Astrocyte (in vitro differentiated cells and primary cell): ENCODE results near the gene TRAPPC3L.

ENCODE experiments used
- EZH2 ChIP-seq: IDR thresholded peaks from 2 replicates; pipeline ENCODE4 v1.6.1; 2012; ENCODE audit warnings: mild to moderate bottlenecking, low read length, inconsistent platforms; ENCODE audit not compliant: insufficient read depth
- TF ChIP-seq, protein P1 (sequence below): IDR thresholded peaks from 2 replicates; pipeline ENCODE4 v1.5.1; 2011; ENCODE audit warnings: low read depth, mild to moderate bottlenecking, inconsistent platforms, low read length, moderate library complexity; ENCODE audit not compliant: insufficient read depth

DNA sequence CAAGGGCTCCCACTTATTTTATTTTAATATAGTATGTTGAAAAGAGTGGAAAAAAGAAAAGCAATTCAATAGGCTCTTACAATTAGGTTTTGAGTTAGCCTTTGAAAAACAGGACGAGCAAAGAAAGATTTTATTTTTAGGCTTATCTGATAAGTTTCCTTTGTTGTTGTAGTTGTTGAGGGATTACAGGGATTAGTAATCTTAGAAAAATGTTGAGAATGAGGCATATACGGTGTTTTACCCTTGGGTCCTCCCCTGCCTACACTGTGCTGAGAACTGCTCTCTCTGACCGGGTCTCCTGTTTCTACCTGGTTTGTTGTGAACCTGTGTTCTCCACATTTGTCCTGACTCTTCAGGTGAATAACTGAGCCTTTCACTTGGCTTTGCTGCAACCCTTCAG lies 16.7 kb downstream of the TRAPPC3L start:
- TF ChIP-seq, protein P1, sequence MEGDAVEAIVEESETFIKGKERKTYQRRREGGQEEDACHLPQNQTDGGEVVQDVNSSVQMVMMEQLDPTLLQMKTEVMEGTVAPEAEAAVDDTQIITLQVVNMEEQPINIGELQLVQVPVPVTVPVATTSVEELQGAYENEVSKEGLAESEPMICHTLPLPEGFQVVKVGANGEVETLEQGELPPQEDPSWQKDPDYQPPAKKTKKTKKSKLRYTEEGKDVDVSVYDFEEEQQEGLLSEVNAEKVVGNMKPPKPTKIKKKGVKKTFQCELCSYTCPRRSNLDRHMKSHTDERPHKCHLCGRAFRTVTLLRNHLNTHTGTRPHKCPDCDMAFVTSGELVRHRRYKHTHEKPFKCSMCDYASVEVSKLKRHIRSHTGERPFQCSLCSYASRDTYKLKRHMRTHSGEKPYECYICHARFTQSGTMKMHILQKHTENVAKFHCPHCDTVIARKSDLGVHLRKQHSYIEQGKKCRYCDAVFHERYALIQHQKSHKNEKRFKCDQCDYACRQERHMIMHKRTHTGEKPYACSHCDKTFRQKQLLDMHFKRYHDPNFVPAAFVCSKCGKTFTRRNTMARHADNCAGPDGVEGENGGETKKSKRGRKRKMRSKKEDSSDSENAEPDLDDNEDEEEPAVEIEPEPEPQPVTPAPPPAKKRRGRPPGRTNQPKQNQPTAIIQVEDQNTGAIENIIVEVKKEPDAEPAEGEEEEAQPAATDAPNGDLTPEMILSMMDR, result no peak
- no peak for TF ChIP-seq EZH2
